Endothelial cell of umbilical vein (primary cell): ENCODE data around the gene SNX10. TPM values are rescaled to one million over a fixed set of nuclear protein-coding genes. Genes with fewer than 3 reads are reported as not detected.

ENCODE experiments used
- BruUV-seq: library from RNA; stranded (reverse); fragments of 400-500 nt; replicated peaks from 2 replicates; lab custom pipeline; 2021; lab: Mats Ljungman, UMichigan
- CTCF ChIA-PET: fragments of 300-600, 350-600 bp; sonication (Branson Sonifier 250); formaldehyde crosslinking; loops from one replicate; lab custom pipeline; 2021; ENCODE audit warnings: antibody characterized with exemption, inconsistent platforms; lab: Charles Lee
- POLR2A ChIA-PET: fragments of 300-600, 350-600 bp; sonication (Branson Sonifier 250); formaldehyde crosslinking; loops from one replicate; lab custom pipeline; 2021; ENCODE audit warnings: antibody characterized with exemption, inconsistent platforms; lab: Charles Lee
- DNase-seq: peaks from one replicate; pipeline ENCODE4 v3.0.0-alpha.2; 2011; ENCODE audit warnings: low read depth, low spot score
- FAIRE-seq: peaks from 2 replicates; lab custom pipeline; 2011; peaks lifted over from hg19 to GRCh38; lab: Jason Lieb, UNC
- H2AFZ ChIP-seq: 2 replicates; pipeline ENCODE4 v1.6.0; 2012; ENCODE audit warnings: low read depth, low read length, control low read depth, inconsistent platforms
- H3K27ac ChIP-seq: 2 replicates; pipeline ENCODE4 v1.5.1; 2011; ENCODE audit warnings: low read depth, mild to moderate bottlenecking, control low read depth, low read length, moderate library complexity; ENCODE audit not compliant: insufficient read depth
- H3K27me3 ChIP-seq, 2 experiments: 2 replicates each; pipeline versions ENCODE4 v1.6.0 to v1.6.1; 2011; ENCODE audit warnings: low read length in 2 of 2, mixed read lengths in 1 of 2; ENCODE audit not compliant: control insufficient read depth in 2 of 2, insufficient read depth in 2 of 2
- H3K36me3 ChIP-seq, 2 experiments: 2 replicates in 1 of 2; 3 replicates in 1 of 2; pipeline ENCODE4 v1.5.1; 2011; ENCODE audit warnings: low read length in 2 of 2, mild to moderate bottlenecking in 1 of 2, moderate library complexity in 1 of 2; ENCODE audit not compliant: control insufficient read depth in 2 of 2, insufficient read depth in 2 of 2; ENCODE audit errors: extremely low read depth in 1 of 2
- H3K4me1 ChIP-seq: 3 replicates; pipeline ENCODE4 v1.5.1; 2011; ENCODE audit warnings: mild to moderate bottlenecking, low read length; ENCODE audit not compliant: control insufficient read depth, insufficient read depth; ENCODE audit errors: extremely low read depth
- H3K4me2 ChIP-seq: 2 replicates; pipeline ENCODE4 v1.6.1; 2011; ENCODE audit warnings: low read length, control low read depth, mixed read lengths; ENCODE audit not compliant: insufficient read depth
- H3K4me3 ChIP-seq, 3 experiments: fragments of 200-600 bp in 1 of 3; sonication (generic), shearing (Covaris generic) in 1 of 3; replicated peaks in 1 of 3; 2 replicates each; pipeline ENCODE4 v1.5.1; 2011 to 2016; ENCODE audit warnings: control low read depth in 3 of 3, low read length in 3 of 3, mild to moderate bottlenecking in 2 of 3, inconsistent platforms in 1 of 3, low read depth in 1 of 3, moderate library complexity in 1 of 3; ENCODE audit not compliant: insufficient read depth in 1 of 3
- H3K79me2 ChIP-seq: 2 replicates; pipeline ENCODE4 v1.6.0; 2012; ENCODE audit warnings: low read length, inconsistent platforms; ENCODE audit not compliant: control insufficient read depth, insufficient read depth
- H3K9ac ChIP-seq: replicated peaks from 2 replicates; pipeline ENCODE3; 2011; ENCODE audit warnings: low read length, control low read depth; ENCODE audit not compliant: insufficient read depth; ENCODE audit errors: extremely low read depth
- H3K9me1 ChIP-seq: replicated peaks from 3 replicates; pipeline ENCODE4 v1.6.0; 2011; ENCODE audit warnings: mild to moderate bottlenecking, low read length; ENCODE audit not compliant: control insufficient read depth, insufficient read depth; ENCODE audit errors: extremely low read depth
- H3K9me3 ChIP-seq: replicated peaks from 2 replicates; pipeline ENCODE4 v1.5.1; 2012; ENCODE audit warnings: low read length, inconsistent platforms; ENCODE audit not compliant: control insufficient read depth, insufficient read depth
- H4K20me1 ChIP-seq: replicated peaks from 2 replicates; pipeline ENCODE3; 2011; ENCODE audit warnings: mild to moderate bottlenecking, low read length; ENCODE audit not compliant: control insufficient read depth, insufficient read depth; ENCODE audit errors: extremely low read depth
- CTCF ChIP-seq, 2 donors: IDR thresholded peaks; 1 replicate in 1 of 2; 2 replicates in 1 of 2; pipeline ENCODE4 v1.5.1; 2011; ENCODE audit warnings: low read length in 2 of 2, mild to moderate bottlenecking in 2 of 2, moderate library complexity in 2 of 2, control low read depth in 1 of 2, inconsistent platforms in 1 of 2, low read depth in 1 of 2; ENCODE audit not compliant: insufficient read depth in 1 of 2; ENCODE audit errors: extremely low read depth in 1 of 2
- EZH2 ChIP-seq: IDR thresholded peaks from 2 replicates; pipeline ENCODE4 v1.6.1; 2012; ENCODE audit warnings: borderline replicate concordance, low read depth, mild to moderate bottlenecking, moderate library complexity, low read length, inconsistent platforms; ENCODE audit not compliant: severe bottlenecking
- FOS ChIP-seq: IDR thresholded peaks from 2 replicates; pipeline ENCODE4 v1.6.1; 2011; ENCODE audit warnings: mild to moderate bottlenecking, low read length, moderate library complexity, borderline replicate concordance; ENCODE audit not compliant: insufficient read depth
- GATA2 ChIP-seq: IDR thresholded peaks from 2 replicates; pipeline ENCODE4 v1.7.0; 2011; ENCODE audit warnings: low read depth, mild to moderate bottlenecking, moderate library complexity, mixed read lengths, low read length; ENCODE audit not compliant: insufficient read length, insufficient read depth
- JUN ChIP-seq: IDR thresholded peaks from 2 replicates; pipeline ENCODE4 v1.6.1; 2011; ENCODE audit warnings: borderline replicate concordance, low read depth; ENCODE audit not compliant: insufficient read length, insufficient read depth
- MYC ChIP-seq: IDR thresholded peaks from one replicate; pipeline ENCODE4 v1.6.1; 2011; ENCODE audit warnings: mild to moderate bottlenecking, low read depth, low read length
- POLR2A ChIP-seq: IDR thresholded peaks from 2 replicates; pipeline ENCODE4 v1.6.1; 2012; ENCODE audit warnings: low read depth, mild to moderate bottlenecking, control low read depth, low read length
- POLR2AphosphoS5 ChIP-seq: IDR thresholded peaks from 2 replicates; pipeline ENCODE4 v1.6.1; 2012; ENCODE audit warnings: low read depth, mild to moderate bottlenecking, control low read depth, low read length, moderate library complexity; ENCODE audit not compliant: insufficient read depth
- dilution Hi-C: fragments of 300-500 bp; cut with MboI; formaldehyde crosslinking; loops from one replicate; pipeline ENCODE4 v1.15.0; 2019; ENCODE audit warnings: low sequenced_read_pairs; ENCODE audit not compliant: extremely low pct_ligation_motif_present
- intact Hi-C: fragments of 100-400 bp; cut with micrococcal nuclease; formaldehyde crosslinking; loops from one replicate; pipeline ENCODE4 v1.10.0; 2022
- polyA plus RNA-seq, 4 experiments: library from polyadenylated mRNA; depleted of rRNA in 3 of 4; stranded (reverse) in 3 of 4; unstranded in 1 of 4; fragments of >200 nt; gene quantifications; 2 replicates each; pipeline versions ENCODE4 v1.2.1 to v1.2.3, GENCODE V29; 2011 to 2012; ENCODE audit warnings: missing spikeins in 1 of 4
- total RNA-seq: library from RNA; stranded (reverse); gene quantifications from 2 replicates; pipeline ENCODE4 v1.2.3, GENCODE V29; 2021
- TF ChIP-seq, protein P1 (sequence below): IDR thresholded peaks from 2 replicates; pipeline ENCODE4 v1.6.1; 2011; ENCODE audit not compliant: insufficient read depth, insufficient read length

SNX10 gene
- total and polyA plus RNA-seq, 2 donors (not counting 3 experiments of a cell fraction or from before 2014, with no cell fraction given), result 0.25 to 0.80 TPM

DNA sequence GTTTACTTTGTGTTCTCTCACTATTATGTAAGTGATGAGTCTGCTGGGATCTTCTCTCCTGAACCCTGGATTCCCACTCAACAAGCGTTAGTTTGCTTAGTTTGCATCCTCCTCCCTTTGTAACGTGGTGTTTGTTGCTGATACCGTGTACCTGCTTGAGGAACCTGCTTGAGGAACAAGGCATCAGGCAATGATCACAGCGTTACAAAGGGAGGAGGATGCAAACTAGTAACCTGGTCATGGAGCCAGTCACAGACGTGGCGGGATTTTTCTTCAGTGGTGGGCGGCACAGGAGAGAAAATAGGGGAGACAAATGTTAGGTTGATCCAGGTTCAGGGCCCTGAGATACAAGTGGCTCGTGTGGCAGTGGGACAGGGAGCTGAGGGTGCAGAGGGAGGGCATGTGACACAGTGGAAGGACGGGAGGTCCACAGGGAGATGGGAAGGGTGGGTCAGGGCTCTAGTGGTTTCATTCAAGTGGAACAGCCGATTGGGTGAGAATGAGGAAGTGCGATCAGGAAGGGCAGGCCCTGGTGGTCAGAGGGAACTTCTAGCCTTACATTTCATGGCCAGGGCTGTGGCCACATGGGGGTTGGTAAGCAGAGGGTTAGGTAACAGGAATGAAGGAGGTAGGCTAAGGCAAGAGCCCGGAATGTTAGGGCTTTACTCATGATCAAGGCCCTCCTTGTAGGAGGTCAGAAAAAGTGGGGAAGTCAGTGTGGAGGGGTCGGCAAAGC lies 38.0 kb downstream of the SNX10 start:
- FAIRE-seq, result no peak
- Histone ChIP-seq H3K9me1 (no peaks in the 10 kb centered on the region), H3K9me3 (no peaks in the 10 kb centered on the region), H3K36me3 (no peaks in the 10 kb centered on the region), H4K20me1 (no peaks in the 10 kb centered on the region), H3K9ac (no peak overlapping the region), H3K79me2 (no peaks in the 10 kb centered on the region), H3K27ac (no peak overlapping the region), H2AFZ (no peak overlapping the region), H3K27me3 (no peaks in the 10 kb centered on the region), H3K4me3 (no peak overlapping the region), H3K4me2 (no peak overlapping the region), H3K4me1 (no peaks in the 10 kb centered on the region)
- dilution Hi-C loops, result no loop called here
- intact Hi-C loops, result no loop called here
- BruUV-seq, result no TSS peak
- ChIA-PET POLR2A (no interaction called here), CTCF (no interaction called here)
- no peak for TF ChIP-seq EZH2
- no peak for DNase-seq

DNA sequence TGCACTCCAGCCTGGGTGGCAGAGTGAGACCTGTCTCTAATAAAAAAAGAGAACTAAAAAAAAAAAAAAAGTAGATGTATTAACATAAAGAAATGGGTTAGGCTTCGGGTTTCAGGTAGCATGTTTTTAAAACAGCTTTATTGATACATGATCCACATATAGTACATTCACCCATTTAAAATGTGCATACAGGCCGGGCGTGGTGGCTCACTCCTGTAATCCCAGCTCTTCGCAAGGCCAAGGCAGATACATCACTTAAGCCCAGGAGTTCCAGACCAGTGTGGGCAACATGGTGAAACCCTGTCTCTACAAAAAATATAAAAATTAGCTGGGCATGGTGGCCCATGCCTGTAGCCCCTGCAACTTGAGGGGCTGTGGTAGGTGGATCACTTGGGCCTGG lies 39.5 kb downstream of the SNX10 start:
- intact Hi-C loops (no loop called here), dilution Hi-C loops (no loop called here)
- BruUV-seq, result no TSS peak
- H4K20me1 ChIP-seq, result no peaks in the 10 kb centered on the region
- TF ChIP-seq EZH2 (no peak), POLR2A (no peak), POLR2AphosphoS5 (no peak), FOS (no peak), GATA2 (no peak), CTCF (IDR thresholded peaks at IDR 0.05; ENCODE audit: extremely low read depth in 1 of 2, insufficient read depth in 1 of 2, low read depth in 1 of 2, low read length in 2 of 2) (no peak), MYC (no peak), JUN (no peak)
- TF ChIP-seq, protein P1, sequence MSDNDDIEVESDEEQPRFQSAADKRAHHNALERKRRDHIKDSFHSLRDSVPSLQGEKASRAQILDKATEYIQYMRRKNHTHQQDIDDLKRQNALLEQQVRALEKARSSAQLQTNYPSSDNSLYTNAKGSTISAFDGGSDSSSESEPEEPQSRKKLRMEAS, result no peak
- ChIA-PET CTCF (interaction anchor here (0.7 to 0.9 kb wide), 2 partner anchors 12 to 20 kb away, joined by 3 to 4 read pairs; no protein-coding TSS in a partner anchor), POLR2A (no interaction called here)
- H3K4me1 ChIP-seq, result no peaks in the 10 kb centered on the region
- no peak overlapping the region for H3K4me3 ChIP-seq
- no peak overlapping the region for H3K9ac ChIP-seq
- no peaks in the 10 kb centered on the region for H3K9me3 ChIP-seq
- no peaks in the 10 kb centered on the region for H3K36me3 ChIP-seq
- no peak for DNase-seq
- no peak for FAIRE-seq
- H2AFZ ChIP-seq, result no peak overlapping the region
- no peak overlapping the region for H3K4me2 ChIP-seq
- no peaks in the 10 kb centered on the region for H3K79me2 ChIP-seq
- no peaks in the 10 kb centered on the region for H3K27me3 ChIP-seq
- H3K9me1 ChIP-seq, result no peaks in the 10 kb centered on the region
- H3K27ac ChIP-seq, result no peak overlapping the region
